Thoracic aorta (tissue), 2 donors: ENCODE measurements around the gene SUSD6. TPM values are rescaled to one million over a fixed set of nuclear protein-coding genes. Genes with fewer than 3 reads are reported as not detected.

Experiments
- ATAC-seq: fragments of 150-250 bp; one replicate; pipeline ENCODE4 v1.8.0; 2017; ENCODE audit warnings: low read depth; ENCODE audit not compliant: insufficient number of reproducible peaks, low FRiP score
- DNase-seq: peaks from one replicate; pipeline ENCODE4 v3.0.0-alpha.2; 2020; ENCODE audit warnings: low spot score
- H3K27ac ChIP-seq, 2 donors: fragments of 200-600 bp; sonication (generic); 1 replicate in 1 of 2; 2 replicates in 1 of 2; pipeline ENCODE4 v1.5.1; 2016; ENCODE audit warnings: mild to moderate bottlenecking in 2 of 2, moderate library complexity in 2 of 2
- H3K27me3 ChIP-seq: fragments of 200-600 bp; sonication (generic); replicated peaks from 2 replicates; pipeline ENCODE4 v1.6.0; 2016; ENCODE audit warnings: mild to moderate bottlenecking; ENCODE audit not compliant: insufficient read depth
- H3K36me3 ChIP-seq: fragments of 200-600 bp; sonication (generic); one replicate; pipeline ENCODE4 v1.5.1; 2016
- H3K4me1 ChIP-seq, 2 donors: fragments of 200-600 bp; sonication (generic); 1 replicate in 1 of 2; 2 replicates in 1 of 2; pipeline versions ENCODE4 v1.5.1 to v1.6.0; 2016; ENCODE audit warnings: low read depth in 2 of 2, mild to moderate bottlenecking in 1 of 2; ENCODE audit not compliant: control insufficient read depth in 1 of 2
- H3K4me3 ChIP-seq: fragments of 200-600 bp; sonication (generic); 2 replicates; pipeline ENCODE4 v1.5.1; 2016; ENCODE audit warnings: mild to moderate bottlenecking
- H3K9me3 ChIP-seq: fragments of 200-600 bp; sonication (generic); 2 replicates; pipeline ENCODE4 v1.5.1; 2016
- total RNA-seq, 2 donors: library from RNA; depleted of rRNA; stranded (reverse); fragments of >200 nt; gene quantifications; one replicate each; pipeline versions ENCODE4 v1.1.0 to v1.2.3, GENCODE V29; 2016
- TF ChIP-seq, protein P1 (sequence below): fragments of 200-600 bp; sonication (generic); IDR thresholded peaks from one replicate; pipeline ENCODE4 v1.5.1; 2019; ENCODE audit warnings: antibody characterized with exemption

Gene SUSD6, protein sequence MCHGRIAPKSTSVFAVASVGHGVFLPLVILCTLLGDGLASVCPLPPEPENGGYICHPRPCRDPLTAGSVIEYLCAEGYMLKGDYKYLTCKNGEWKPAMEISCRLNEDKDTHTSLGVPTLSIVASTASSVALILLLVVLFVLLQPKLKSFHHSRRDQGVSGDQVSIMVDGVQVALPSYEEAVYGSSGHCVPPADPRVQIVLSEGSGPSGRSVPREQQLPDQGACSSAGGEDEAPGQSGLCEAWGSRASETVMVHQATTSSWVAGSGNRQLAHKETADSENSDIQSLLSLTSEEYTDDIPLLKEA
- total RNA-seq, result 10 to 100 TPM; 51.7 to 80.1 TPM

DNA sequence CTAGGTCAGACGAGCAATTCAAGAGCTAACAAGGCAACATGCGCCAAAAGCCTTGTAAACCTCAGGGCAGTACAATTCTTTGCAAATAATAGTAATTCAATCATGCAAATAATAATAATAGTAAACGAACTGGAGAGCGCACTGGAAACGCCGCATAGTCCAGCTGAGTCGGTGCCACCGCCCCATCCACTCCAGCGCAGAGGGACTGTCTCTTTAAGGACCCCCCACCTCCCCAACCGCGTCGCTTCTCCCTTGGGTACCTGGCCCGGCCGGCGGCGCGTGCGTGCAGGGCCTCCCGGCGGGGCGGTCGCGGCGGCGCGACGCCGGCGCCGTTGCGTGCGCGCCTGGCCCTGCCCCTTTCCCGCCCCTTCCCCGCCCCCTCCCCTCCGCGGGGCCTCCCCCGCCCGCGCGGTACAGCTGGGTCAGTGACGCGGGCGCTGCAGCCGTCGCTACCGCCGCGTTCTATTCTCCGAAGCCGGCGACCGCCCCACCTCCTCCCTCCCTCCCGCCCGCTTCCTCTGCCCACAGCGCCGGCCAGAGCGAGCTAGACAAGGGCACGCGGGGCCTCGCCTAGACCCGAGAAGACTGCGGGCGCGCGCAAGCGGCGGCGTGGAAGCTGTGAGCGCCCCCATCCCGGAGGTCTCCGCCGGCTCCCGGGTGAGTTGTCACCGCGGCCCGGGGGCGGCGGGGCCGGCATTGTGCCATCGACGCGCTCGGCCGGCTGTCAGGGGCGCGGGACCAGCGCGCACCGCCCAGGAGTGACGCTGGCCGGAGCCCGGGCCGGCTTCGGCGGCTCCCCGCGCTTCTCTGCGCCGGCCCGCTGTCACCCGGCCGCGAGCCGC lies at the start of gene SUSD6:
Gene SUSD6 (plus strand): TSS at position 425 of the 842 bp plus-strand sequence. CDS start 46,997 bp downstream, outside the sequence.
- H3K4me1 ChIP-seq, result peaks cover 40 to 49% of the 10 kb centered on the region in 2 donors
- TF ChIP-seq, protein P1, sequence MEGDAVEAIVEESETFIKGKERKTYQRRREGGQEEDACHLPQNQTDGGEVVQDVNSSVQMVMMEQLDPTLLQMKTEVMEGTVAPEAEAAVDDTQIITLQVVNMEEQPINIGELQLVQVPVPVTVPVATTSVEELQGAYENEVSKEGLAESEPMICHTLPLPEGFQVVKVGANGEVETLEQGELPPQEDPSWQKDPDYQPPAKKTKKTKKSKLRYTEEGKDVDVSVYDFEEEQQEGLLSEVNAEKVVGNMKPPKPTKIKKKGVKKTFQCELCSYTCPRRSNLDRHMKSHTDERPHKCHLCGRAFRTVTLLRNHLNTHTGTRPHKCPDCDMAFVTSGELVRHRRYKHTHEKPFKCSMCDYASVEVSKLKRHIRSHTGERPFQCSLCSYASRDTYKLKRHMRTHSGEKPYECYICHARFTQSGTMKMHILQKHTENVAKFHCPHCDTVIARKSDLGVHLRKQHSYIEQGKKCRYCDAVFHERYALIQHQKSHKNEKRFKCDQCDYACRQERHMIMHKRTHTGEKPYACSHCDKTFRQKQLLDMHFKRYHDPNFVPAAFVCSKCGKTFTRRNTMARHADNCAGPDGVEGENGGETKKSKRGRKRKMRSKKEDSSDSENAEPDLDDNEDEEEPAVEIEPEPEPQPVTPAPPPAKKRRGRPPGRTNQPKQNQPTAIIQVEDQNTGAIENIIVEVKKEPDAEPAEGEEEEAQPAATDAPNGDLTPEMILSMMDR, result no peak
- peak; percentile 67 for ATAC-seq

DNA sequence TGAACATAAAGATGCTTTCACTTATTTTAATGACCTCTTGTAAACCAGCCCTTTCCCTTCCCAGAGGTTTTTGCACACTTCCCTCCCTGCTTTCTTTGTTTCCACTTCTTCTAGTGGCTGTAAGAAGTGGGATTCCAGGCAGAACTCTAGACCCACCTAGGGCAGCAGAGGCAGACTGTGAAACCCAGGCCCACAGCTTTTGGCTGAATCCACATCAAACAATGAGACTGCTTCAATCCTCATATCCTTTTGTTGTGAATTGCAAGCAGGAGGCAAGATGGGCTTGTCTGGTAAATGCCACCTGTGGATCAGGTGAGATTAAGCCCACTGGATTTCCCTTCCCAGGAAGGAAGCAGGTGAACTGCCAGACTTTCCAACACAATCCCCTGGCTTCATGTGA lies 49.5 kb upstream of the SUSD6 start:
- DNase-seq, result no peak
- Histone ChIP-seq H3K36me3 (no peaks in the 10 kb centered on the region), H3K27ac (no peak overlapping the region), H3K27me3 (peaks cover 8% of the 10 kb centered on the region), H3K4me3 (no peak overlapping the region), H3K4me1 (no peaks in the 10 kb centered on the region), H3K9me3 (no peaks in the 10 kb centered on the region)
- ATAC-seq, result no peak
- TF ChIP-seq, protein P1, result no peak

More for the DNA sequence above, at the start of gene SUSD6:
- Histone ChIP-seq H3K9me3 (no peaks in the 10 kb centered on the region), H3K27me3 (no peaks in the 10 kb centered on the region), H3K4me3 (peak within 1 kb of the TSS; percentile 90), H3K36me3 (no peaks in the 10 kb centered on the region), H3K27ac (peak within 1 kb of the TSS; percentile 95 to 97)
- peak; percentile 71 for DNase-seq

DNA sequence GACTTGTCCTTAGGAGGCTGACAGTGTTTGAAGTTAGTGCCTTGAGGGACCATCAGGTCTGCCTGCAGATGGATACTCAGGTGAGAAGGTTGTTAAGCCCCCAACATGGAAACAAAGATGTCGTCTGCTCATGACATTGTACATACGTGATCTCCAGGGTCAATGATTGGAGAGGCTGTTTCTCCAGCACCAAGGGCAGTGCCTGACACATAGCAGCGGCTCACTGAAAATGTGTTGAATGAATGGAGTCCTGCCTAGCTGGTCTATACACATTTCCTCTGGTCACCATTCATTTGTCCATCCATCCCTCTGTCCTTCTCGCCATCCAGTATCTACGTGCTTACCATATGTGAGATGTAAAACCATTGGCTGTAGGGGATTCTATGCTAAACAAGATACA lies 43.8 kb upstream of the SUSD6 start:
- Histone ChIP-seq H3K27me3 (no peaks in the 10 kb centered on the region), H3K4me3 (no peak overlapping the region), H3K9me3 (no peaks in the 10 kb centered on the region), H3K36me3 (no peaks in the 10 kb centered on the region), H3K4me1 (peaks cover 8 to 13% of the 10 kb centered on the region in 2 donors), H3K27ac (no peak overlapping the region)
- ATAC-seq (no peak), DNase-seq (no peak)
- TF ChIP-seq, protein P1, result no peak

DNA sequence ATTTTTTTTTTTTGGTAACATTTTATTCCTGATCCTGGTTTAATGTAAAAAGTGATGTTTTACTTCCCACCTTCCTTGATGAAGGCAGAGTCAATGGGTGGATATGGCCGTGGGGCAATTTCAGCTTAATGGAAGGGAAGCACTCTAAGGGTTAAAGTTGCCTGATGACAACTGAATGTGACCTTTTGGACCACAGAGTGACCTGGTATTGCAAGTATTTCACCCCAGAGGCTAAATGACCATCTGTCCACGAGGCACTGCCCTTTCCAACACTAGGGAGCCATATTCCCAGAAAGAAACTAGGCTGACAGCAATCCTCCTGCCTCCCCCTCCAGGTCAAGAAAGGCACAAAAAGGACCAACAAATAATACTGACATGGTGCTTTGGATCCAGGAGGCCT lies 41.5 kb upstream of the SUSD6 start:
- DNase-seq, result no peak
- Histone ChIP-seq H3K27me3 (no peaks in the 10 kb centered on the region), H3K9me3 (no peaks in the 10 kb centered on the region), H3K4me1 (peaks cover 21 to 33% of the 10 kb centered on the region in 2 donors), H3K27ac (no peak overlapping the region), H3K36me3 (no peaks in the 10 kb centered on the region), H3K4me3 (no peak overlapping the region)
- no peak for ATAC-seq
- TF ChIP-seq, protein P1, result no peak

DNA sequence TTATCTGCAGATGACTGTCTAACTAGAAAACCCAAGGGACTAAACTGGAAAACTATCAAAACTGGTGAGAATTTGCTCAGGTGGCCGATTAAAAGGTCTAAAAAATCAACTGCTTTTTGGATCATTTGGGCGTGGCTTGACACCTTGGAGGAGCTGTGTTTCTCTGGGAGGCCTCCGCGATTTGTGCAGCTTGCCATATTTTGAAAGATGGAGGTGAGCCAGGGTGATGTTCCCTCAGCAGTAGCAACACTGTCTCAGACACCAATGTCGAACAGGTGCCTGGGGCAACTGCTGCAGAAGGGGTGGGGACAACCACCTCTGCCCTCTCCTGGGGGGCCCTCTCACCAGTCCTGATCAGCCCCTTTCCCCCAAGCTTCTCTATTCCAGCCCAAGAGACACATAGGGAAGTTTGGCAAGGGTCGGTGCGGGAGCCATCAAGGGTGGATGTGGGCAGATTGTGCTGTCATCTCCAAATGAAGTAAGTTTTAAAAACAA lies 40.5 kb upstream of the SUSD6 start:
- TF ChIP-seq, protein P1, result no peak
- Histone ChIP-seq H3K36me3 (no peaks in the 10 kb centered on the region), H3K27ac (no peak overlapping the region), H3K4me3 (no peak overlapping the region), H3K4me1 (peaks cover 21 to 33% of the 10 kb centered on the region in 2 donors), H3K27me3 (no peaks in the 10 kb centered on the region), H3K9me3 (no peaks in the 10 kb centered on the region)
- DNase-seq, result no peak
- no peak for ATAC-seq
